Ecto neural progenitor cell (in vitro differentiated cells): Measurements from ENCODE around the gene IL1R2.

Source experiments
- DNase-seq: peaks from one replicate; pipeline ENCODE4 v3.0.0-alpha.2; 2018; ENCODE audit warnings: low spot score

IL1R2 gene

DNA sequence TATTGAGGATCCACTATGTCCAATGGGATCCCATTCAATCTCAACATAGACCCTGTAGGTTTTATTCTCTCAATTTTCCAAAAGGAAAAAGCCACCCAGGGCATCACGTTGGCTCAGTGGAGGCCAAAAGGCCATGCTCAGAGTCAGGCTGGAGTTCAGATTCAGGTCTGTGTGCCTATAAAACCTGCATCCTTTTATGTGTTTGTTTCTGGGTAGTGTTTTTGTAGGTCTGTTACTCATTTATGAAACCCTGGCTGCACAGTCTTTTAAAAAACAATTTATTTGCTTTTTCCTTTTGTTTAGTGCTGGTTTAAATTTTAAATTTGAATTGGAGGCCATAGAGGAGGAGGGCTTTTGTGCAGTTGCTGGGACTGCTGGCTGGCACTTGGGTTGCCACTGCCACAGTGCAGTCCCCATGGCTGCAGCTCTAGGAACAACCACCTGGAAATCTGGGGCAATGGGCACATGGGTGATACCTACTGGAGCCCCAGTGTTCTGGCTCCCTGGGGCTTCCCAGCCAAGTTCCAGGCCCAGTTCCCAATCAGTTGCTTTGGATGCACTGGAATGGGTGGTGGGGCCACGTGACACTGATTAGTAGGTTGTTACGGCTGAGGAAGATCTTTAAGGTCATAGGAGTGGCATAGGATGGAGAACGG is 31.3 kb downstream of the IL1R2 start:
- DNase-seq, result no peak

DNA sequence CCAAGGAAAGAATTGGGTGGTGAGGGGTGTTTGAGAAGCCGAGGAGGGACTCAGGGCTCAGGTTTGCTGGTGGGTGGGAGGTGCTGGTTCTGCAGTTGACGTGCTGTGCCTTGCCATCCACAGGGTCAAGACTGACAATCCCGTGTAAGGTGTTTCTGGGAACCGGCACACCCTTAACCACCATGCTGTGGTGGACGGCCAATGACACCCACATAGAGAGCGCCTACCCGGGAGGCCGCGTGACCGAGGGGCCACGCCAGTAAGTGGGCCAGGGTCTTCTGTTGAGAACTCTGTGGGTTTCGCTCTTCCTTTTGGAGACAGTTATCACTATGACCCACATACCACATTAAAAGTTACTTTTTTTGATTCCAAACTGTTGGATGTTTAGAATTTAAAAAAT is 32.6 kb downstream of the IL1R2 start:
- no peak for DNase-seq

- no peak for DNase-seq
These were observed 33.3 kb downstream of the IL1R2 start for GRCh38 chr2:102025016-102025501.

DNA sequence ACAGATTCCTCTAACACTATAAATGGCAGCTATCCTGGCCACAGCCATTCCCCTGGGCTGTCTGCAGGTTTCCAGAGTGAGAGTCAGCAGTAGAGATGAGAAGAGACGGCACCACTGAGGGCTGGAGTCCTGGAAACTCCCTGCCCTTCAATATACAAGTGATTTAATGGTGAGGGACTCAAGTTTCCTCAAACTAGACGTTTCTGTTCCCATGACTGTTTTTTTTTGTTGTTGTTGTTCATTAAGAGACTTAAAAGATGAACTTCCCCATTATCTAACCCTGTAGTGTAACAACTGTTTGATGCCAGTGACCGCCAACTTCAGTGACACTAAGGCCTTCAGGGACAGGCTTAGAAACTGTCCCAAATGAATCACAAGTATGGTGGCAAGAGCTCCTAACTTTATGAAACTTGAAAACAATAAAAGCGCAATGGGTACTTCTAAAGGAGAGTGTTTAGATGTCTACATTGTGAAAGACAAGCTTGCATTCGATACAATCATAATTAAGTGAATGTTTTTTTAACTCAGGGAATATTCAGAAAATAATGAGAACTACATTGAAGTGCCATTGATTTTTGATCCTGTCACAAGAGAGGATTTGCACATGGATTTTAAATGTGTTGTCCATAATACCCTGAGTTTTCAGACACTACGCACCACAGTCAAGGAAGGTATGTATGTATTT is 34.0 kb downstream of the IL1R2 start:
- DNase-seq, result no peak

DNA sequence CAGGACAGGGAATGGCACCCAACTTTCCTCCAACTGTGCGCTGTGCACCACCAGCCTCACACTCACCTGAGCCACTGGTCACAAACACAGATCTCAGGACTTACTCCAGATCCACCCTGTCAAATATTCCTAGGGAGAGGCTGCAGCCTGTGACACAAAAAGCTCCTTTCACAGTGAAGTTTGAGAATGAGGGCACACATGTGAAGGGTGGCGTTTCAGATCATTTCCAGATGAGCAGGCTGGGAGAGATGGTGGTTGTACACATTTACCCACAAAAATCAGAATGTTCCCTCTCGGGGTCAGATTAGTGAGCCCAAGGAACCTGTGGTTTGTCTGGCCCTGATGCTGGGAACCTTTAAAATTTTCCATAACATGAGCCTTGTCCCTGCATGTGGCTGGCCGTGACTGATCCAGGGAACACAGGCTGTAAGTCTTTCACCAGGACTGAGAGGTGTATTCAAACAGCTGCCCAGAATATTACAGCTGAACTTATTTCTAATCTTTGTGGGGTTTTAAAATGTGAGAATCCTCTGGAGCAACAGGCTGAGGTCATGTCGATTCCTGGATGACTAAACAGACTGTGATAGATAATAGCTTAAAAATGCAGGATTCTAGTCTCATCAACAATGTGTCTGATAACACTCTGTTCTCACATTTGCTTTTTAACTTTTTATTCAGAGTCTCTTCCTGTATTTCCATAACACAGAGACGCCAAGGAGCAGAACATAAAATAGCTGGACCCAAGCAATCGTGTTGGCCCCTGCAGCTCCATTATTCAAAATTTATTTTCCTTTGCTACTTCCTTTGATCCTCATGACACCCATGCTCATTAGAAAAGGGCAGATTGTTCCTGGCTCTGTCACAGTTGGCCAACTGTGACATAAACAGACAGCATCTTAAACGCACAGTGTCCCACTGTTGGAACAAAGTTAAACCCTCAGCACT is 35.5 kb downstream of the IL1R2 start:
- DNase-seq, result no peak

DNA sequence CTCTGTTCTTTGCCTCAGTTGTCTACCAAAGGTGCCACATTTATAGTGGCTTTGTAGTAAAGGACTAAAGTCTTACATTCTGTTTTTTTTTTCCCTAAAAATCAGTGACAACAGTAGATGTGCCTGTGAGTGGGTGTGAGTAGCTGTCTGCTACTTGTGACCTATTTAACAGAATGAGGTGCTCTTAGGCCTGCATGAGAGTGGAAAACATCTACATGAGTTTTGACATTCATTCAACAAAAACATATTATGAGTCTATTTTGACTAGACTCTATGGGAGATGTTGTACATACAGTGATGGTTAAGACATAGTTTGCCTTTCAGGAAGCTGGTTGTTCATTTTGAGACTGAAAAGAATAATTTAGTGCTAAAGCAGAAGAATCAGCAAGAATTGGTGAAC is 36.7 kb downstream of the IL1R2 start:
- DNase-seq, result no peak

DNA sequence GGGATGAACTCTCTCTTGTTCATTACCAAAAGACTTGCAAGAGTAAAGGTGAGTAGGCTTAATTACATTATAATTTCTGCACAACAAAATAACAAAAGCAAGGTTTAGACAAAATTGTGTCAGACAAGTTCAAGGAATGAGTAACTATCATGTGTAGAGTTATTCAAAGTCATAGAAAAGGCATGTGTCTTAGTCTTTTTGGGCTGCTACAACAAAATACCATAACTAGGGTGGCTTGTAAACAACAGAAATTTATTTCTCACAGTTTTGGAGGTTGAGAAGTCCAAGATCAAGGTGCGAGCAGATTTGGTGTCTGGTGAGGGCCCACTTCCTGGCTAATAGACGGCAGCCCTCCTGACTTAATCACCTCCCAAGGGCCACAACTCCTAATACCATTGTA is 37.6 kb downstream of the IL1R2 start:
- no peak for DNase-seq

- no peak for DNase-seq
These were observed 38.2 kb downstream of the IL1R2 start for GRCh38 chr2:102029952-102030351.

- DNase-seq, result no peak
These were observed 38.7 kb downstream of the IL1R2 start for GRCh38 chr2:102030502-102030854.

- no peak for DNase-seq
These were observed 39.2 kb downstream of the IL1R2 start for GRCh38 chr2:102030855-102031527.

GRCh38 chr2:102032368-102033030 is 40.7 kb downstream of the IL1R2 start:
- no peak for DNase-seq

- no peak for DNase-seq
These were observed 41.4 kb downstream of the IL1R2 start for GRCh38 chr2:102033031-102033749.

- no peak for DNase-seq
These were observed 42.3 kb downstream of the IL1R2 start for GRCh38 chr2:102033750-102034682.

DNA sequence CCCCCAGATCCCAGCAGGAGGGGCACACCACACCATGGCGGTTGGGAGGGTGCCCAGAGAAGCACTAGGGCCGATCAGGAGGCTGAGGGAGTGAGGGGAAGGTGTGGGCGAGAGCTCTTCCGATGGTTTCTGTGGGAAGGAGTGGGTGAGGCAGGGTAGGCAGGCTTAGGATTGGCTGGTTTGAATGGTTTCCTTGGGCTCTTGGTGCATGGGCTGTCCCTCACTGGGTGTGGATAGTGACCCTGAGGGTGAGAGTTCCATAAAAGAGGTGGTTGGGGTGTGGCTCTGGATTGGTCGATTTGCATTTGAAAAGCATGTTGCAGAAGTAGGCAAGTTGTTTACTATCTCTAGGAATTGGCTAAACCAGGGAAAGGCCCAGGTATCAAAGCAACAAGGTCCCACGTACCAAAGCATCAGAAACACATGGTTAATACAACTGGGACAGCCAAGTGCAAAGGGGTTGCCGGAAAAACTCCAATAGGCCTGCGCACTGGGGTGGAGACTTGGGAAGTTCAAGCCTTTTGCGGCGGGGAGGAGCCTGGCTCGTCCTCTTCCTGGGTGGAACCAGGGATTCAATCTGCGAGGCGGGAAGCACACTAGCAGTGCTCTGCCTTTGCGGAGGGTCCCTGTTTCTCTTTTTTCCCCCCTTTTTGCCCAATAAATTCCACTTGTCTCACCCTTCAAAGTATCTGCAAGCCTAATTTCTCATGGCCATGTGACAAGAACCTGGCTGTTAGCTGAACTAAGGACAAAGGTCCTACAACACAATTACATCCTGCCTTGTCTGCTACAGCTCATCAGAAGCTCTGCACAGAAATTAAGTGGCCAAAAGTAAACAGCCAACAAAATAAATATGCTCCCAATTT is 43.2 kb downstream of the IL1R2 start:
- DNase-seq, result no peak

DNA sequence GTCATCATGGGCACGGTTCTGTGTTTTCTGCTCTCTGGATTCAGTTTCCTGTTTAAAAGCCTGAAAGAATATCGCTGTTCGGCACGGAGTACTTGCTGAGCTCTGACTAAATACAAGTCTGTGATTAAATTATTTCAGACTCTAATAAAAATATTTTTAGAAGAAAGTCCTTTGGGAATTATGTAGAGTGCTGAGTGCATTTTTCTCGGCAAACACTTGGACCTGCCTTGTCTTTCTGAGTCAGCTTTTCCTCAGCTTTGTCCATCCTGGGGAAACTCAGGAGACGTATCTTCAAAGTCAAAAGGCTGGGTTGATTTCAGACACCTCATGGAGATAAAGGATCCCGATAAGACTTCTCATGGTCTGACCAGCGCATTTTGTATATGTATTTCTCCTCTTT is 45.9 kb downstream of the IL1R2 start:
- DNase-seq, result no peak

DNA sequence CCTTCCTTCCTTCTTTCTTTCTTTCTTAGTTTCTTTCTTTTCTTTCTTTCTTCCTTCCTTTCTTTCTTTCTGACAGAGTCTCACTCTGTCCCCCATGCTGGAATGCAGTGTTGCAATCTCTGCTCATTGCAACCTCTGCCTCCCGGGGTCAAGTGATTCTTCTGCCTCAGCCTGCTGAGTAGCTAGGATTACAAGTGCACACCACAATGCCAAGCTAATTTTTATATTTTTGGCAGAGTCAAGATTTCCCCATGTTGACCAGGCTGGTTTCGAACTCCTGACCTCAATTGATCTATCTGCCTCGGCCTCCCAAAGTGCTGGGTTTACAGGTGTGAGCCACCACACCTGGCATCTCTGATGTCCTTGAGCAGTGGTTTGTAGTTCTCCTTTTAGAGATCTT is 48.5 kb downstream of the IL1R2 start:
- no peak for DNase-seq

GRCh38 chr2:102041351-102041750 is 49.6 kb downstream of the IL1R2 start:
- DNase-seq, result no peak

- no peak for DNase-seq
These were observed 50.7 kb downstream of the IL1R2 start for GRCh38 chr2:102042196-102043081.
